NCI-H526 (cell line): Measurements from ENCODE around the gene BORCS6.

ENCODE experiments used
- DNase-seq, 2 experiments: peaks; one replicate each; lab custom pipeline; 2025; lab: John Stamatoyannopoulos, UW

The BORCS6 gene

DNA sequence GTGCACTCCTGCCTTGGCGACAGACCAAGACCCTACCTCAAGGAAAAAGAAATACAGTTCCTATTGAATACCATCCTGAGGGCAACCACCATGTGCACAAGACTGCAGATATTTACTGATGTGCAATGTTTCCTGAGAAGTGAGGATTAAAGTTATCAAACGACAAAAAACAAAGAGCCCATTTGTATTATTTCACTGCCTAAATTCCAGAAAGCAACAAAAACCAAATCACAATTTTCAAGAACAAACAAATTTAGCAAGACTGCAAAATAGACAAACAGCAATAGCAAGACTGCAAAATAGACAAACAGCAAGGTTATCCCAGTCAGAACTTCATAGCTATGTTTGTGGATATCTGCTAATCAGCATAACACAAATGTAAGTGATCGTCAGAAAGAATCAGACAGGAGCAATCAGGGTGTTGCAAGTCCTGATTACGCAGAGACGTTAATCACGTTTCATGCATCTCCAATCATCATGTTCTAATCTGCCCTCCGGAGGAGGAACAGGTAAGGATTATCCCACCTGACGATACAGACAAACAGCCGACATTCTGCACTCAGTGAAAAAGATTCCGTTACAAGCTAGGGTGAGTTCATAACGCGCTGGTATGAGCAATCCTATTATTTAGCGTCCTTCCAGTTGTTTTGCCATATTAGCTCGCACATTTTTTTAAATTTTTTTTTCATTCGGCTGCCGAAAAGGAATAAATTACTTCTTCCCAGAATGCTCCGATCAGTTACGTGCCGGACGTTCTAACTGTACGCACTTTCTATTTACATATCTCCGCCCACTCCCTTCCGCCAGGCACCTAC, 16.7 kb downstream of the BORCS6 start:
- peak; percentile 93 to 99 for DNase-seq

DNA sequence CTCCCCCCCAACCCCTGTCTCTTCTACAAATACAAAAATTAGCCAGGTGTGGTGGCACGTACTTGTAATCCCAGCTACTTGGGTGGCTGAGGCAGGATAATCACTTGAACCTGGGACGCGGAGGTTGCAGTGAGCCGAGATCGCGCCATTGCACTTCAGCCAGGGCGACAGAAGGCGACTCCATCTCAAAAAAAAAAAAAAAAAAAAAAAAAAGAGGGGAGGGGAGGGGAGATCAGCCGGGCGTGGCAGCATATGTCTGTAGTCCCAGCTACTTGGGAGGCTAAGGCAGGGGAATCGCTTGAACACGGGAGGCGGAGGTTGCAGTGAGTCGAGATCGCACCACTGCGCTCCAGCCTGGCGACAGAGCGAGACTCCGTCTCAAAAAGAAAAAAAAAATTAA, 19.8 kb downstream of the BORCS6 start:
- peak in 1 of 2 experiments; percentile 16 for DNase-seq

DNA sequence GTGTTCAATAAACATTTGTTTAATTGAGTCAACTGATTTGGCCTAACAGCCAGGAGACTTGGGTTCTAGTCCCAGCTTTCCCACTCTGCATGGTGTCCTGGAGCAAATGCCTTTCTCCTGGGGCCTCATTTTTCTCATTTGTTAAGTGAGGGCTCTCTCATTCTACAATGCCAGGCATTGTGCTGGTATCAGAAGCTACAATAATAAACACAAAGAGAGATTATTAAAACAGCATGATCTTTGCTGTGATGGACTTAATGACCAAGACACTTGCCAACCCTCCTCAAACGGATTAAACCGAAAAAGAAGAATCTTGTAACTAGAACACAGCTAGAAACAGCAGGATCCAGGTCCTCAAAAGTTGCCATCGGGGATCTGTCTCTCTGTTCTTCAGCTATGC, 22.5 kb downstream of the BORCS6 start:
- no peak for DNase-seq

DNA sequence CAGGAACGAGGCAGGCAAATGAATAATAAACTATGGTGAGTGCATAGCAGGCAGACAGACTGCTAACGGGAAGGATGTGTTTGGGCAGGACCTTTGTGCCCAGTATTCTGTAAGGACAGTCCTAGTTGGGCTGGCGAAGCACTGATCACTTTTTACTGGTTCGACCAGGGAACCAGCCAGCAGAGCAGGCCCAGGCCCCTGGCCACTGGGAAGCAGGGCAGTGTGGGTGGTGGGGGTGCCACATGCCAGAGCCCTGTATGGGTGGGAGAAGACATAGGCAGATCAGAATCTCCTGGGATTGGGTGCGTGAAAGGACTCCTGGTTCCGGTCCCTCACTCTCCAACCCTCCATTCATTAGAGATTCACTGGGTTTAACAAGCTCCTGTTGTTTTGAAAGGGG, 23.2 kb downstream of the BORCS6 start:
- no peak for DNase-seq

DNA sequence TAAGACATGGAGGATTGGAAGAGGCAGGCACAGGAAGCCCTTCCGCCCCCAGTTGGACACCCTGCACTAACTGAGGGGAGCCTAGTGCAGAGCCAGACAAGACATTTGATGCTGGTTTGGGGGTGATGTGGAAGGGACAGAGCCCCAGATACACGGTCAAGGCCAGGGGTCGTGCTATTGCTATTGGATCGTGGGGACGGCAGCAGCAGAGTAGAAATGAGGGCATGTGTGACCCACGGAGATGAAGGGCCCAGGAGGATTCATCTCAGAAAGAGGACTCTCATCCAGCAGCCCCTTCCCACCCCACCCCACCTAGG, 25.2 kb downstream of the BORCS6 start:
- DNase-seq = no peak

DNA sequence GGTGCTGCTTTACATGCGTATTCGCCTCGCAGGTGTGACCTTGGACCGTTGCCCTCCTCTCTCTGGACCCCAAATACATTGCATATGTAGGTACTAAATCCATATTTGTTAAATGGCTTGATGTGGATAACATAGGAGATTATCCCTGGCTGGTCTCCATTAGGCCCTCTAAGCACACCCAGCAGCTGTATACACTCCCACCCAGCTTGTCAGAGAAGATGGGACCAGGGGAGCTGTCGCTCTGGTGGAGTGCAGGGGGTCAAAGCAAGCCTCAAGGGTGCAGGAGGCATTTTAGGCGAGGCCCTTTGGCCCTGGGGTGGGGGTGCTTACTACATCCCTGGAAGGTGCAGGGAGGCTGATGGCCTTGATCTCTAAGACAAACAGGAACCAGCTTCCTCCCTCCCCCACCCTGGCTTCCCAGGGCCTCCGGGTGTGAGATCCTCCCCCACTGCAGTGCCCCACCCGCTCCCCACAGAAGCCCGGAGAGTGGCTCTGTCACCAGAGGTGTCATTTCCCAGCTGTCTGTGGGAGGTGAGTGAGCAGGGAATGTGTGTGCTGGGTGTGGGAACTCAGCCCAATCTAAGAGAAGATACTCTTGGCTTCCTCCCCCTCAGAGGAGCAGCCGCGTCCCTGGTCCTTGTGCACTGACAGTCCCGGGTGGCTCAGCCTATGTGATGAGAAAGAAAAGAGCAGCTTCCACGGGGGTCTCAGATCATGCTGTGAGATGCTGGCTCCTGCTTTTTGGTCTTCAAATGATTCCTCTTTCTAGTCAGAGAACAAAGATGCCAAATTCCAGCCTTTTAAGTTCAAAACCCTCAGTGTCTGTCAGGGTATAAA, 25.8 kb downstream of the BORCS6 start:
- peak in 1 of 2 experiments; percentile 21 for DNase-seq

- DNase-seq = peak in 1 of 2 experiments; percentile 46
Measured at GRCh38 chr17:8162997-8163977, 26.7 kb downstream of the BORCS6 start.

- DNase-seq = peak in 1 of 2 experiments; percentile 69
Measured at GRCh38 chr17:8162233-8162996, 27.6 kb downstream of the BORCS6 start, which contains the start of gene VAMP2. TSS of gene VAMP2 (minus strand) at chr17:8162948. CDS start at chr17:8162879, 69 bp downstream.

- DNase-seq = peak in 1 of 2 experiments; percentile 8
Measured at GRCh38 chr17:8161289-8162232, 28.4 kb downstream of the BORCS6 start.

GRCh38 chr17:8160741-8161221, 29.2 kb downstream of the BORCS6 start:
- DNase-seq = no peak

- DNase-seq = no peak
Measured at GRCh38 chr17:8160224-8160577, 29.8 kb downstream of the BORCS6 start.

DNA sequence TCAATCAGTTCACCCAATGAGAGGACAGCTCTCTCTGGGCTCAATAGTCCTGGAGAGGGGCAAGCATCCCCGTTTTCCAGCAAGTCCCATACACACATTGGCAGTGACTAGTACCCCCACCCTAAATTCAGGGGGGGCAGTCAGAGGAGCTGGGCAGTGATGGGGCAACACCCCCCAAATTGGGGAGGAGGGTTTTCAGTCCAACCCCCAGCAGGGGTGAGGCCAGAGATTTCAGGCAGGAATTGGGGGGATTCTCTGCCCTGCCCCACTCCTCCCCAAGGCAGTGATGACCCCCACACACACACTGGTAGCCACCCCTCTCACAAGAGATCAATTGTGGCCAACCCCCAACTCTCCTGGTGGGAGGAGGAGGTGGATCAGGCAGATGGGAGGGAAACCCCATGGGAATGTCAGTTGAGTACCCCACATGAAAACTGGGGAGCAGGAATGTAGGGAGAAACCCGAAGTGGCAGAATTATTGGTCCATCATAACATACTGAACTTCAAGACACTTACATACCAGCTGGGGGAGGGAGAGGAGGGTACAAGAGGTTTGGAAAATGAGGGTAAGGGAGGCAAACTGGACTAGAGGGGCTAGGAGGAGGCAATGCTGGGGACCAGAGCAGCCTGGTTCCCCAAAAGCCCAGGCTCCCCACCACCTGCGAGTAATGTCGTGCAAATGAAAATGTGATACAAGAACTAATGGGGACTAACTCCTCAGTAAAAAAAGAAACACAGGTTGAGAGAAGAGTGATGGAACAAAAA, 30.3 kb downstream of the BORCS6 start:
- DNase-seq = no peak

DNA sequence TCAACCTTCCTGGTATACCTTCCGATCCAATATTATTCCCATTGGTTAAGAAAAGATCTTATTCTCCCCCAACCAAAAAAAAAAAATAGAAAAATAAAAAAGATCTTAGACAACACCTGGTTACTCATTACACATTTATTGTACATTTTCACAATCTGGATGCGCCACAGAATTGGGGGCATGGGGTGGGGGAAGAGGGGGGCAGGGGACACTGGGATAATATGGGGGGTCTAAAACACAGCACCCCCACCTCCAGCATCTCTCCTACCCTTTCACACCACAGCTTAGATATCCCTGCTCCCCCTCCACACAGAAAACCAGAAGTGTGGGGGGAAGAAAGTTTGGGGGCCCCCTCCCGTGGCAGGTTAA, 31.0 kb downstream of the BORCS6 start:
- no peak for DNase-seq

GRCh38 chr17:8158267-8159031, 31.5 kb downstream of the BORCS6 start:
- DNase-seq = peak; percentile 61 to 83

GRCh38 chr17:8156246-8156992, 33.6 kb downstream of the BORCS6 start:
- peak; percentile 99 for DNase-seq

DNA sequence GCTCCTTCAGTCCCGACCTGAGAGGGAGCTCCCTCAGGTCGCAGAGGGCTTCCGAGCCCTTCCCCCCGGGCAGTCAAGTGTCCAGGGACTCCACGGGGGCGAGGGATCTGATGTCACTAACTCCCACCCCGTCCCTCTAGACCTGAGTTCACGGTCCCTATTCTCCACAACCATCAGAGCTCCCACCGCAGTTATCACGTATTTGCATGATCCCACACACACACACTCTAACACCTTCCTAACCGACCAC, 34.1 kb downstream of the BORCS6 start:
- no peak for DNase-seq

DNA sequence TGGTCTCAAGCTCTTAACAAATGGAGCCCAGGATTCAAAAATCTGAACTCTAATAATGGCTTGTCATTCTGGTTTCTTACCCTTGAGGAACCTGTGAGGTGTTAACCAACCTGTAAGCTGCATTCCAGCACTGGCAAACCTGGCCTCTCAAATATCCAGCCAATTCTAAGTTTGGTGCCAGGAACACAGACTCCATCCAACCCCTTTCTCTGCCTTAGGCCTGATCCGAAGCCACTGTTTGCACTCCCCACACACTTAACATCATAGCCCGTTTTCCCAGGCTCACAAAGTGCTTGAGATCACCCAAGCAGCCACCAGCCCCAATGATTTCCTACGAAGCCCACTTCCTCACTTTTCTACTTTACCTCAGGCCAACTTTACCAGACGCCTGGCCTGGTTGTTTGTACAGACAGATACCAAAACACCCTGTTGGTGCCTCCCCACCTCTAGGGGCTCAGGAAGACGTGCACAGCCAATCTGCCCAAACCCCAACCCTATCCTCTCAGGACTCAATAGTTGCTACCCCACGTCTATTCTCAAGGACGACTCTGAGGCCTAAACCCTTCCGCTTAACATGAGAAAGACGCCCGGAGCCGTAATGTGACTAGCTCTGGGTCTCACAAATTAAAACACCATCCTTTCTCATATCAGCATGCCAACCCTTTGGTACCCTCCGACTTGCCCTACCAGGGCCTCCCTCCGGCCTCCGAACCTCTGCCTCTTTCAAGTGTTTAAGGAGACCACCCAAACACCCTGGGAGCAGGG, 34.6 kb downstream of the BORCS6 start:
- DNase-seq = no peak
